AG09319 (cell line): Measurements from ENCODE around the gene NAGLU.

Experiments
- DNase-seq: peaks from one replicate; pipeline ENCODE4 v3.0.0-alpha.2; 2010; ENCODE audit warnings: low read depth; ENCODE audit errors: extremely low read depth
- TF ChIP-seq, protein P1 (sequence below): IDR thresholded peaks from 2 replicates; pipeline ENCODE4 v1.5.1; 2011; ENCODE audit warnings: low read depth, mild to moderate bottlenecking, inconsistent platforms, low read length, moderate library complexity

Gene NAGLU

DNA sequence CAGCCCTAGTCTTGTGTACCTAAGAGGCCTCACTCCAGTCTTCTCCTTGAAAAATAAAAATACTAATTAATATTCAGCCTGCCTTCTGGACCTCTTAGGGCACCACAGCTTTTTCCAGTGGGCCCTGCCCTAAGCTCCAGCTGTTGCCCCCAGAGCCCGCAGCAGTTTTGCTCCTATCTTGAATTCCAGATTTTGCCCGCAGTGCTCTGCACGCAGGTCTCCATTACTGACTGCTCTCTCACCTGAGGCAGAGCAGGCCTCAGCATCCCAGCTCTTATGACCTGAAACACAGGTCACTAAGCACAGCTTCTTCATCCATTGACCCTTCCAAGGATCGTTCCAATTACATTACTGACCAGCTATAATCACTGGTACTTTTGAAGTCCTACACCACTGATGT, 28.4 kb upstream of the NAGLU start:
- TF ChIP-seq, protein P1, sequence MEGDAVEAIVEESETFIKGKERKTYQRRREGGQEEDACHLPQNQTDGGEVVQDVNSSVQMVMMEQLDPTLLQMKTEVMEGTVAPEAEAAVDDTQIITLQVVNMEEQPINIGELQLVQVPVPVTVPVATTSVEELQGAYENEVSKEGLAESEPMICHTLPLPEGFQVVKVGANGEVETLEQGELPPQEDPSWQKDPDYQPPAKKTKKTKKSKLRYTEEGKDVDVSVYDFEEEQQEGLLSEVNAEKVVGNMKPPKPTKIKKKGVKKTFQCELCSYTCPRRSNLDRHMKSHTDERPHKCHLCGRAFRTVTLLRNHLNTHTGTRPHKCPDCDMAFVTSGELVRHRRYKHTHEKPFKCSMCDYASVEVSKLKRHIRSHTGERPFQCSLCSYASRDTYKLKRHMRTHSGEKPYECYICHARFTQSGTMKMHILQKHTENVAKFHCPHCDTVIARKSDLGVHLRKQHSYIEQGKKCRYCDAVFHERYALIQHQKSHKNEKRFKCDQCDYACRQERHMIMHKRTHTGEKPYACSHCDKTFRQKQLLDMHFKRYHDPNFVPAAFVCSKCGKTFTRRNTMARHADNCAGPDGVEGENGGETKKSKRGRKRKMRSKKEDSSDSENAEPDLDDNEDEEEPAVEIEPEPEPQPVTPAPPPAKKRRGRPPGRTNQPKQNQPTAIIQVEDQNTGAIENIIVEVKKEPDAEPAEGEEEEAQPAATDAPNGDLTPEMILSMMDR, result no peak

DNA sequence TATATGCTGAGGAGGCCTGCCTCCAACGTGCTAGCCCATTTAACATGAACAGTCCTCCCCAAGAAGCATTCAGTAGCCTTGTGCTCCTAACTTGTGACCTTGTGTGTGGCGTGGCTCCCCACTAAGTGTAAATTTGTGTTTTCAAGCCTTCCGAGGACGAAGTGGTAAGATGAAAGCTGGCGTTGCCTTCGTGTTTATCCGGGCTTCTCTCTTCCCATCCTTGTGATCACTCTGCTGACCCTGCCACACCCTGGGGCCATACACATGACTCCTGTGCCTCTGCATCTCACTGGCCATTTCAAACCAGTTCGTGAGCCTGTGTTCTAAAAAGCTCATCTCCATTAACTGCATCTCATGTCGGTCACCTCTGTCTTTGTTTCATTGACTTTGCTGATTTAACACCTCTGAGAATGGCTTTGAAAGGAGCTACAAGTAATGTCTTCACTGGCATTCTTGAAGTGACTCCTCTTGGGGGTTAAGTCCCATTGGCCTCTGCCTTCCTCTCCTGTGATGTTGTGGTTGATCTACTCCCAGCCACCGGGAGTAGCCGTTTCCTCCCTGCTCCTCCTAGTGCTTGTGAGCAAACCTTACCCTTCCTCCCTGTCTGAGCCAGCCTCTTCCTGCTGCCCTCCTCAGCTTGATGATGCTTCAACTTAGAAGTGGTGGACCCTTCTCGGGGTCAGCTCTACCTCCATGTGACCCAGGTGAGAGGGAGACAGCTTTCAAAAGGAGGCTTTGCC, 27.4 kb upstream of the NAGLU start:
- TF ChIP-seq, protein P1, result no peak
- DNase-seq, result no peak

More for the DNA sequence above, 28.4 kb upstream of the NAGLU start:
- DNase-seq, result no peak

DNA sequence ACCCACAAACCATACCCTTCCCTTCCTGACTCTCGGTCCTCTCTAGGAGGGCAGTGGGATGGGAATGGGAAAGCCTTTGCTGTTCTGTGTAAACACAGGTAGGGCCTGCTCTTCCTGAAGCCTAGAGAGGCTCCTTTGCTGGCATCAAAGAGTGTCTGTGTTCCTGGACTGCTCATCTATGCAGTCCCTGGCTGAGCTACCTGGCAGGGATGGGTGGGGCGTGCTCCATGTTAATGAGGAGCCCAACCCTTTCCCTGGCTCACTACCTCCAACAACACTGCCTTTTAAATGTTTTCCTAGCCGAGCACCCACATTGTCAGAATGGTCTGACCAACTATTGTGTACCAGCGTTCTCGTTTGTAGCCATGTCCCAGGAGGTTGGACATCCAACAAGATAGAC, 26.6 kb upstream of the NAGLU start:
- TF ChIP-seq, protein P1, result no peak
- DNase-seq, result no peak

DNA sequence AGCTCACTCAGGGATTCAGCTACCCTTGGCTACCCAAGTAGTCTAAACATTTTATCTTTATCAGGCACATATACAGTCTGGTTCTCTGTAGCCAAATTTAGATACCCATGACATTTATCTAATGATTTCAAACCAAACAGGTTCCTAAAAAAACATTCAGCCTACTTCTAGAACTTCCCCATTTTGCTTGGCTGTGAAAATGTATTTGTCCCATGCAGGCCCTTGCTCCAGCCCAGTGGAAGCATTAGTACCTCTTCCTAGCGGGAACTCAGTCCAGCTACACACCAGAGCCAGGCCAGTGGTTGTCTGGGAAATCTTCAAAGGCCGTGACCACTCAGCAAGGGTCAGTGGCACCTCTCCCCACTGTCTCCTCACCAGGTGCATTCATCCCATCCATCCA, 26.2 kb upstream of the NAGLU start:
- TF ChIP-seq, protein P1, result no peak
- DNase-seq, result no peak

DNA sequence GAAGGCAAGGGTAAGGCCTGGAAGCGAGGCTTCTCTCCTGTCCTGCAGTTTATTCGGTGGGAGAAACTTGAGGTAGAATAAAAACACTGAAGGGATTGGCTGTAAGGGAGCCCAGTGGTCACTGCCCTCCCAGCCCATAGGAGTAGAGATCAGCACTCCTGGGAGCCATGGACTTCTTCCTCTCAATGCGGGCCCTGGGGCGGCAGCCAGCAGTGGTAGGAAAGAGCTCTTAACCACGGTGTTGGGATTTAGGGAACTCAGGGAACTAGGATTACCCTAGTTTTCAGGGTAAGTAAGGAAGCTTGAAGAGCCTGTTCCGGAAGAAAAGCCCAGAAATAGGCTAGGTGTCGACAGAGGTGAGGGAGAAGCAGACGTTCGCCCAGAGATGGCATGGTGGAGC, 23.8 kb upstream of the NAGLU start:
- TF ChIP-seq, protein P1, result no peak
- DNase-seq, result no peak

DNA sequence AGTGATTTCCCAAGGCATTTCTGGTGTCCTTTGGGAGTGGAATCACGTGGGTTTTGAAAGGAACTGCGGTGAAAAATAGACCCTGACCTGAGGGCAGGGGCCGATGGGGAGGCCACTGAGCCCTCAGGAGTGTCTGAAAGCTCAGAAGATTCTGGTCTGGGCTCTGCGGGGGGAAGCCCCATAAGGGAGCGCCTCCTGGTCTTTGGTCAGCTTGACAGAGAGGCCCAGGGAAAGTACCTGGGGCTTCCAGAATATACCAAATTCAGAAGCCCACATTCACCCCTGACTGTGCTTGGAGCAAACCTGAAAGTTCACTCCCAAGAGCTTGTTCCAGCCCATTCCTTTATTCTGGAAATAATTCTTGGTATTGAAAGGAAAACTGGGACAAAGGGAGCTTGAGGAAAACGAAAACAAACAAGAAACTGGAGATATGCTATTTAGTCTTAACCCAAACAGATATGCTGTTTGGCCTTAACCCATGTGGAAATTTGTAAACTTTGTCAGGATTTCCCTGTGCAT, 23.2 kb upstream of the NAGLU start:
- TF ChIP-seq, protein P1, result no peak
- no peak for DNase-seq

DNA sequence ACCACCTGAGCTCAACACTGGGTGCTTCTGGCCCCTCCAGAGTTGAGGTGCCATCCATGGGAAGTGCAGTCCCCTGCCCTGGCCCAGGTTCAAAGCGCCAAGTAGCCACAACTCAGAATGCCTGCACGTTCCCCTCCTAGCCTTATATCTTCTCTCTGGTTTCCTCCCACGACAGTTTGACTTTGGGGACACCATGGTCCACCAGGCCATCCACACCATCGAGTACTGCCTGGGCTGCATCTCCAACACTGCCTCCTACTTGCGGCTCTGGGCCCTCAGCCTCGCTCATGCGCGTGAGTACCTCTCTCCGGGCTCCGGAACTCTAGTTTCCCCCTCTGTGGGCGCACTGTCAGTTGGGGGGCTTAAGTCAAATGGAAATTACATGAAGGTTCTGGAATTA, 22.4 kb upstream of the NAGLU start:
- TF ChIP-seq, protein P1, result no peak
- DNase-seq, result no peak
